K562 (cell line): ENCODE data around the gene MDK. TPM values are rescaled to one million over a fixed set of nuclear protein-coding genes. Genes with fewer than 3 reads are reported as not detected.

ENCODE experiments used
- HLTF ChIP-seq: fragments of 450-650 bp; IDR thresholded peaks from 2 replicates; pipeline ENCODE4 v1.6.1; 2016
- KAT8 ChIP-seq: fragments of 450-650 bp; IDR thresholded peaks from 2 replicates; pipeline ENCODE4 v1.6.1; 2016; ENCODE audit warnings: low read depth, mild to moderate bottlenecking
- KLF16 ChIP-seq: IDR thresholded peaks from 2 replicates; pipeline ENCODE4 v1.6.1; 2016; ENCODE audit warnings: antibody characterized with exemption
- MYBL2 ChIP-seq, 2 experiments: fragments of 450-650 bp in 1 of 2; sonication (generic) in 1 of 2; formaldehyde crosslinking in 1 of 2; IDR thresholded peaks; 2 replicates each; pipeline versions ENCODE4 v1.6.1 to v1.8.1; 2017 to 2022; ENCODE audit warnings: borderline replicate concordance in 1 of 2, inconsistent platforms in 1 of 2, low read depth in 1 of 2, mild to moderate bottlenecking in 1 of 2, missing genetic modification reagents in 1 of 2, moderate library complexity in 1 of 2
- USF2 ChIP-seq: sonication (generic); formaldehyde crosslinking; IDR thresholded peaks from 2 replicates; pipeline ENCODE4 v1.5.0; 2020; ENCODE audit warnings: missing genetic modification reagents
- ZNF583 ChIP-seq: fragments of 250-450 bp; sonication (Bioruptor Pico); IDR thresholded peaks from 2 replicates; pipeline ENCODE4 v1.4.0; 2020
- polyA plus RNA-seq, 8 experiments: library from polyadenylated mRNA; depleted of rRNA in 4 of 8; stranded (reverse) in 5 of 8; unstranded in 3 of 8; fragments of >200 nt; fragmentation: Nextera tagmentation in 2 of 8; fragmentation: Illumina TruSeq in 1 of 8; extraction: Ambion mirVana in 2 of 8; extraction: Trizol in 1 of 8; gene quantifications; 2 replicates each; pipeline versions ENCODE4 v1.2.1 to v1.2.3, GENCODE V29; 2011 to 2014; ENCODE audit warnings: inconsistent platforms in 1 of 8, missing spikeins in 1 of 8
- total RNA-seq, 7 experiments: library from RNA; depleted of rRNA in 6 of 7; stranded (reverse); fragments of >200 nt in 6 of 7; fragmentation: Illumina TruSeq in 2 of 7; extraction: Trizol in 2 of 7; gene quantifications; 2 replicates each; pipeline versions ENCODE4 v1.2.1 to v1.2.3, GENCODE V29; 2011 to 2021; ENCODE audit warnings: low replicate concordance in 1 of 7
- TF ChIP-seq, protein P1 (sequence below): fragments of 250-450 bp; sonication (Bioruptor Pico); IDR thresholded peaks from 2 replicates; pipeline ENCODE4 v1.8.0; 2021; ENCODE audit warnings: borderline replicate concordance, mild to moderate bottlenecking, moderate library complexity; ENCODE audit not compliant: poor library complexity, severe bottlenecking
- TF ChIP-seq, protein P2 (sequence below): fragments of 250-450 bp; sonication (Bioruptor Pico); IDR thresholded peaks from 2 replicates; pipeline ENCODE4 v1.5.0; 2021; ENCODE audit warnings: mild to moderate bottlenecking, moderate library complexity
- TF ChIP-seq, protein P3 (sequence below): fragments of 200-600 bp; sonication (generic); IDR thresholded peaks from one replicate; pipeline ENCODE4 v1.6.1; 2012; ENCODE audit warnings: mild to moderate bottlenecking, low read depth, low read length, inconsistent platforms

MDK gene
- total and polyA plus RNA-seq, 9 of the 15 experiments (the other 6 are each of a cell fraction or from before 2014, with no cell fraction given): 20.7 to 700 (median 350) TPM

DNA sequence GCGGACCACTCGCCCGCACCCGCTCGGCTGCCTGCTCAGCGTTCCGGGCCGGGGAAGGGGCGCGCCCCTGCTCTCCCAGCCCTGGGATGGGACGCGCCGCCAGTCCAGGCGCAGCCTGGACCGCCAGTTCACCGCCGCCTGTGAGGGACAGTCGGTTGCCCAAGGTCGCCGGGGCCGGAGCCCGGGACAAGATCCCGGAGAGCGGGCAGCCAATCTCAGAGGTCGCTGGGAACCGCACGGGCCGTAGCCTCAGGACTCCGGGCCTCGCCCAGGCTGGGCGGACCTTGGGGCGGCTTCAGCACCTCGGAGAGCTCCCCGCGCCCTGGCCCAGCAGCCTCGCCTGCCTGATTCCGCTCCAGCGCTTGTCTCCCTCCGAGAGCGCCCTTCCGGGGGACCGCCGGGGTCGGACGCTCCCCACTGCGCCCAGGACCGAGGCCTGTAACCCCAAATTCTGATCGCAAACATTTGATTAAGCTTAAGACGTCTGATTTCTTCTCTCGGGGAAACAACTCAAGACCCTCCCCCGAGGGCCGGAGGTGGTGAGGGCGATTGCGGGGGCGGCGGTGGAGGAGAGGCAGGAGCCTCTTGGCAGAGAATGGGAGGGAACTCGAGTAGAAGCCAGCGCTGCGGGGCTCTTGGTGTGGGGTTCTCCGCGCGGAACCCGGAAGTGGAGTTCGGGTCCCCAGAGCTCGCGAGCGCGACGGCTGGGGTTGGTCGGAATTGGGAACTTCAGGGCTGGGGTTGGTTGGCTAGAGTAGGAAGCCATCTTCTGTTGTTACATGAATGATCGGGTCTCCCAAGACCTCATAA lies 11.2 kb downstream of the MDK start (continued):
- TF ChIP-seq, protein P1, sequence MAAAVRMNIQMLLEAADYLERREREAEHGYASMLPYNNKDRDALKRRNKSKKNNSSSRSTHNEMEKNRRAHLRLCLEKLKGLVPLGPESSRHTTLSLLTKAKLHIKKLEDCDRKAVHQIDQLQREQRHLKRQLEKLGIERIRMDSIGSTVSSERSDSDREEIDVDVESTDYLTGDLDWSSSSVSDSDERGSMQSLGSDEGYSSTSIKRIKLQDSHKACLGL (CRISPR knock-in tag): no peak
- TF ChIP-seq, protein P2, sequence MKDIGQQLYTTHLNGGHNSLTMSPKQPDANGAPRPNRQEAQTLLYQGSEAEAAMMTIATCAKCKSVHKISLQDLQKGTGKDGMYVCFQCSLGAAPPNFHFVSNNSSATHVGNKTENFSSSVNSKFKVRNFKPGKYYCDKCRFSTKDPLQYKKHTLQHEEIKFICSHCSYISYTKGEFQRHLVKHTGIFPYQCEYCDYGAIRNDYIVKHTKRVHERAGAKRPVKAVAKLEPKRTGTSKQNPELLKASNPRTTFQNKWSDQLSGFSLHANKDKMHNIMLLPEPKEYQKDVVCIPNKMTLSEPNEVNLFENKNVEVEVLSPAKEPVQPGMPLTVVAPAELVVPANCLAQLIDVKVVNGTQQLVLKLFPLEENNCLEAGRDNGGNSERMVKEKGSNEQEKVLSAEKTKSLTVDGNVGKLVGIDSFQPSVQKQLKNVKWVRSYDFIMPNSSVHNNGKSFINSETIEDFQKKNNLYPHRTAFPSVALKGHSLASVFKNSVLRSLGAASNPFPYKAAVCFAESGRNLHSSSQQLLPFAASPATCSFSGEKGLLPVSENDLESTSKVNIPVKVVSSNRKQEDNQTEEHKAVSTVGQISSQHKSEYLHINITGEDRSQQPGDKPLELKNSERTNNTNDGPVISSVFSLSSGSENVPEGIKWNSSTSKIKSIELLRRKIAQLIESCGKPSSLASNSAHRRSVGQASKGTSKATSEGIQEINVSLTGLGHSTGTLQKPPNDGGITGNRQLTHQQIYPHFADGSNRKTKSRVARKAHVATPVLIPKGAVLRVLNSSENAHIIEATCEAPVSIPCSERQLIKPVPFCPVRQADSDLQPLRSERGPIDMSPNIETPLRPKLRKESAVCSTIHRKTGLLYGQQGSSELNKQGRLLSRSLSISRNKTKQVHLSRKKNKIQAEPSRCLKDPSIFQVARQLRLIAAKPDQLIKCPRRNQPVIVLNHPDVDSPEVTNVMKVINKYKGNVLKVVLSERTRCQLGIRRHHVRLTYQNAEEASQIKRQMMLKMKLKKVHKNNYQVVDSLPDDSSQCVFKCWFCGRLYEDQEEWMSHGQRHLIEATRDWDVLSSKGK: no peak
- 0 out of 2 replicates have a peak, but pooled peaks have one; percentile 24 for TF ChIP-seq USF2 (CRISPR knock-in tag)
- TF ChIP-seq, protein P3, sequence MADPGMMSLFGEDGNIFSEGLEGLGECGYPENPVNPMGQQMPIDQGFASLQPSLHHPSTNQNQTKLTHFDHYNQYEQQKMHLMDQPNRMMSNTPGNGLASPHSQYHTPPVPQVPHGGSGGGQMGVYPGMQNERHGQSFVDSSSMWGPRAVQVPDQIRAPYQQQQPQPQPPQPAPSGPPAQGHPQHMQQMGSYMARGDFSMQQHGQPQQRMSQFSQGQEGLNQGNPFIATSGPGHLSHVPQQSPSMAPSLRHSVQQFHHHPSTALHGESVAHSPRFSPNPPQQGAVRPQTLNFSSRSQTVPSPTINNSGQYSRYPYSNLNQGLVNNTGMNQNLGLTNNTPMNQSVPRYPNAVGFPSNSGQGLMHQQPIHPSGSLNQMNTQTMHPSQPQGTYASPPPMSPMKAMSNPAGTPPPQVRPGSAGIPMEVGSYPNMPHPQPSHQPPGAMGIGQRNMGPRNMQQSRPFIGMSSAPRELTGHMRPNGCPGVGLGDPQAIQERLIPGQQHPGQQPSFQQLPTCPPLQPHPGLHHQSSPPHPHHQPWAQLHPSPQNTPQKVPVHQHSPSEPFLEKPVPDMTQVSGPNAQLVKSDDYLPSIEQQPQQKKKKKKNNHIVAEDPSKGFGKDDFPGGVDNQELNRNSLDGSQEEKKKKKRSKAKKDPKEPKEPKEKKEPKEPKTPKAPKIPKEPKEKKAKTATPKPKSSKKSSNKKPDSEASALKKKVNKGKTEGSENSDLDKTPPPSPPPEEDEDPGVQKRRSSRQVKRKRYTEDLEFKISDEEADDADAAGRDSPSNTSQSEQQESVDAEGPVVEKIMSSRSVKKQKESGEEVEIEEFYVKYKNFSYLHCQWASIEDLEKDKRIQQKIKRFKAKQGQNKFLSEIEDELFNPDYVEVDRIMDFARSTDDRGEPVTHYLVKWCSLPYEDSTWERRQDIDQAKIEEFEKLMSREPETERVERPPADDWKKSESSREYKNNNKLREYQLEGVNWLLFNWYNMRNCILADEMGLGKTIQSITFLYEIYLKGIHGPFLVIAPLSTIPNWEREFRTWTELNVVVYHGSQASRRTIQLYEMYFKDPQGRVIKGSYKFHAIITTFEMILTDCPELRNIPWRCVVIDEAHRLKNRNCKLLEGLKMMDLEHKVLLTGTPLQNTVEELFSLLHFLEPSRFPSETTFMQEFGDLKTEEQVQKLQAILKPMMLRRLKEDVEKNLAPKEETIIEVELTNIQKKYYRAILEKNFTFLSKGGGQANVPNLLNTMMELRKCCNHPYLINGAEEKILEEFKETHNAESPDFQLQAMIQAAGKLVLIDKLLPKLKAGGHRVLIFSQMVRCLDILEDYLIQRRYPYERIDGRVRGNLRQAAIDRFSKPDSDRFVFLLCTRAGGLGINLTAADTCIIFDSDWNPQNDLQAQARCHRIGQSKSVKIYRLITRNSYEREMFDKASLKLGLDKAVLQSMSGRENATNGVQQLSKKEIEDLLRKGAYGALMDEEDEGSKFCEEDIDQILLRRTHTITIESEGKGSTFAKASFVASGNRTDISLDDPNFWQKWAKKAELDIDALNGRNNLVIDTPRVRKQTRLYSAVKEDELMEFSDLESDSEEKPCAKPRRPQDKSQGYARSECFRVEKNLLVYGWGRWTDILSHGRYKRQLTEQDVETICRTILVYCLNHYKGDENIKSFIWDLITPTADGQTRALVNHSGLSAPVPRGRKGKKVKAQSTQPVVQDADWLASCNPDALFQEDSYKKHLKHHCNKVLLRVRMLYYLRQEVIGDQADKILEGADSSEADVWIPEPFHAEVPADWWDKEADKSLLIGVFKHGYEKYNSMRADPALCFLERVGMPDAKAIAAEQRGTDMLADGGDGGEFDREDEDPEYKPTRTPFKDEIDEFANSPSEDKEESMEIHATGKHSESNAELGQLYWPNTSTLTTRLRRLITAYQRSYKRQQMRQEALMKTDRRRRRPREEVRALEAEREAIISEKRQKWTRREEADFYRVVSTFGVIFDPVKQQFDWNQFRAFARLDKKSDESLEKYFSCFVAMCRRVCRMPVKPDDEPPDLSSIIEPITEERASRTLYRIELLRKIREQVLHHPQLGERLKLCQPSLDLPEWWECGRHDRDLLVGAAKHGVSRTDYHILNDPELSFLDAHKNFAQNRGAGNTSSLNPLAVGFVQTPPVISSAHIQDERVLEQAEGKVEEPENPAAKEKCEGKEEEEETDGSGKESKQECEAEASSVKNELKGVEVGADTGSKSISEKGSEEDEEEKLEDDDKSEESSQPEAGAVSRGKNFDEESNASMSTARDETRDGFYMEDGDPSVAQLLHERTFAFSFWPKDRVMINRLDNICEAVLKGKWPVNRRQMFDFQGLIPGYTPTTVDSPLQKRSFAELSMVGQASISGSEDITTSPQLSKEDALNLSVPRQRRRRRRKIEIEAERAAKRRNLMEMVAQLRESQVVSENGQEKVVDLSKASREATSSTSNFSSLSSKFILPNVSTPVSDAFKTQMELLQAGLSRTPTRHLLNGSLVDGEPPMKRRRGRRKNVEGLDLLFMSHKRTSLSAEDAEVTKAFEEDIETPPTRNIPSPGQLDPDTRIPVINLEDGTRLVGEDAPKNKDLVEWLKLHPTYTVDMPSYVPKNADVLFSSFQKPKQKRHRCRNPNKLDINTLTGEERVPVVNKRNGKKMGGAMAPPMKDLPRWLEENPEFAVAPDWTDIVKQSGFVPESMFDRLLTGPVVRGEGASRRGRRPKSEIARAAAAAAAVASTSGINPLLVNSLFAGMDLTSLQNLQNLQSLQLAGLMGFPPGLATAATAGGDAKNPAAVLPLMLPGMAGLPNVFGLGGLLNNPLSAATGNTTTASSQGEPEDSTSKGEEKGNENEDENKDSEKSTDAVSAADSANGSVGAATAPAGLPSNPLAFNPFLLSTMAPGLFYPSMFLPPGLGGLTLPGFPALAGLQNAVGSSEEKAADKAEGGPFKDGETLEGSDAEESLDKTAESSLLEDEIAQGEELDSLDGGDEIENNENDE: no peak
- TF ChIP-seq ZNF583: no peak
- TF ChIP-seq MYBL2 (IDR thresholded peaks at IDR 0.05; ENCODE audit: low read depth): no peak
- TF ChIP-seq MYBL2 (CRISPR knock-in tag; IDR thresholded peaks at IDR 0.05; ENCODE audit: borderline replicate concordance): no peak
- no peak for TF ChIP-seq KLF16
- TF ChIP-seq KAT8: no peak
- TF ChIP-seq HLTF: no peak
